ENCODE measurements around the gene DRAXIN.

DNA sequence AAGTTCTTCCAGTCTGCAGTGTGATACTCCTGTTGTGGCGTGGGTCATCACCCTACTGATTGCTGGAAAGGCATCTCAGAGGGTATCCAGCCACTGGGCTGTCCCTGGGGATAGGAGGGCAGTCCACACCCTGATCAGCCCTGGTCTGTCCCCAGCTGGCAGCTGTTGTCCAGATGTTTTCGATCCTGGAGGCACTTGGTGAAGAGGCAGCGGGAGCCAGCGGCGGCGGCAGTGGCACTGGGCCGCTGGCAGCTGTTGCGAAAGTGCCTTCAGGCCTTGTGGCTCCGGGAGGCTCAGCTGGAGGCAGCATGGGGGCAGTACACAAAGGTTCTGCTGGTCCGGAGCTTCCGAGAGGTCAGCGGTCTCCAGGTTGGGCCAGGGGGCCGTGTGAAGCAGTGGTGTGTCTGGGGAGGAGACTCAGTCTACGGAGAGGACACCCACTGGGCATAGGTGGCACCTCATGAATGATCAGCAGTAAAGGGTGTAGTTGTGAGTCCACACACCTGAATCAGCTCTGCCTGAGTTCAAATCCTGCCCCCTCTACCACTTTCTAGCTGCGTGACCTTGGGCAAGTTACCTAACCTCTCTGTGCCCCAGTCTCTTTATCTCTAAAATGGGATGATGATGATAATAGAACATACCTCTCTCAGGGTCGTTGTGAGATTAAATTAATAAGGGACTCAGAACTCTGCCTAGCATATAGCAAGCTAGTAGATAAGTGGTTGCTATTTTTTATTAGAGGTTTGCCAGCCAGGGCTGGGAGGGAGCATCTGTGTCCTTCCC is 76.6 kb downstream of the DRAXIN start:
- TF ChIP-seq, protein P1, sequence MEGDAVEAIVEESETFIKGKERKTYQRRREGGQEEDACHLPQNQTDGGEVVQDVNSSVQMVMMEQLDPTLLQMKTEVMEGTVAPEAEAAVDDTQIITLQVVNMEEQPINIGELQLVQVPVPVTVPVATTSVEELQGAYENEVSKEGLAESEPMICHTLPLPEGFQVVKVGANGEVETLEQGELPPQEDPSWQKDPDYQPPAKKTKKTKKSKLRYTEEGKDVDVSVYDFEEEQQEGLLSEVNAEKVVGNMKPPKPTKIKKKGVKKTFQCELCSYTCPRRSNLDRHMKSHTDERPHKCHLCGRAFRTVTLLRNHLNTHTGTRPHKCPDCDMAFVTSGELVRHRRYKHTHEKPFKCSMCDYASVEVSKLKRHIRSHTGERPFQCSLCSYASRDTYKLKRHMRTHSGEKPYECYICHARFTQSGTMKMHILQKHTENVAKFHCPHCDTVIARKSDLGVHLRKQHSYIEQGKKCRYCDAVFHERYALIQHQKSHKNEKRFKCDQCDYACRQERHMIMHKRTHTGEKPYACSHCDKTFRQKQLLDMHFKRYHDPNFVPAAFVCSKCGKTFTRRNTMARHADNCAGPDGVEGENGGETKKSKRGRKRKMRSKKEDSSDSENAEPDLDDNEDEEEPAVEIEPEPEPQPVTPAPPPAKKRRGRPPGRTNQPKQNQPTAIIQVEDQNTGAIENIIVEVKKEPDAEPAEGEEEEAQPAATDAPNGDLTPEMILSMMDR (IDR thresholded peaks at IDR 0.05) = no peak
- TF ChIP-seq POLR2A (IDR thresholded peaks at IDR 0.05) = no peak
